HT1080 (cell line): Measurements from ENCODE around the gene SVIL. TPM values are rescaled to one million over a fixed set of nuclear protein-coding genes. Genes with fewer than 3 reads are reported as not detected.

ENCODE experiments used
- DNase-seq: peaks from one replicate; pipeline ENCODE4 v3.0.0-alpha.2; 2015; ENCODE audit warnings: low read depth
- polyA plus RNA-seq, 2 experiments: library from polyadenylated mRNA; depleted of rRNA; stranded (reverse); fragments of >200 nt; gene quantifications; 2 replicates each; pipeline ENCODE4 v1.2.3, GENCODE V29; 2015
- total RNA-seq: library from RNA; depleted of rRNA; stranded (reverse); fragments of >200 nt; shearing (Covaris generic); gene quantifications from 2 replicates; pipeline ENCODE4 v1.2.3, GENCODE V29; 2014; rRNA removed

Gene SVIL
- 8.0 and 8.2 TPM in 2 replicates for total RNA-seq
- polyA plus RNA-seq (2015; cell fraction: cytosol; rRNA removed): 1.8 TPM in 2 replicates
- 20.3 and 21.3 TPM in 2 replicates for polyA plus RNA-seq (2015; cell fraction: nucleus; rRNA removed)

- peak; percentile 52 for DNase-seq
Measured at GRCh38 chr10:29634764-29635625, at the start of gene SVIL. Gene SVIL, minus strand, starts transcription at chr10:29634971. Its CDS starts 79,913 bp downstream, at chr10:29555058.

DNA sequence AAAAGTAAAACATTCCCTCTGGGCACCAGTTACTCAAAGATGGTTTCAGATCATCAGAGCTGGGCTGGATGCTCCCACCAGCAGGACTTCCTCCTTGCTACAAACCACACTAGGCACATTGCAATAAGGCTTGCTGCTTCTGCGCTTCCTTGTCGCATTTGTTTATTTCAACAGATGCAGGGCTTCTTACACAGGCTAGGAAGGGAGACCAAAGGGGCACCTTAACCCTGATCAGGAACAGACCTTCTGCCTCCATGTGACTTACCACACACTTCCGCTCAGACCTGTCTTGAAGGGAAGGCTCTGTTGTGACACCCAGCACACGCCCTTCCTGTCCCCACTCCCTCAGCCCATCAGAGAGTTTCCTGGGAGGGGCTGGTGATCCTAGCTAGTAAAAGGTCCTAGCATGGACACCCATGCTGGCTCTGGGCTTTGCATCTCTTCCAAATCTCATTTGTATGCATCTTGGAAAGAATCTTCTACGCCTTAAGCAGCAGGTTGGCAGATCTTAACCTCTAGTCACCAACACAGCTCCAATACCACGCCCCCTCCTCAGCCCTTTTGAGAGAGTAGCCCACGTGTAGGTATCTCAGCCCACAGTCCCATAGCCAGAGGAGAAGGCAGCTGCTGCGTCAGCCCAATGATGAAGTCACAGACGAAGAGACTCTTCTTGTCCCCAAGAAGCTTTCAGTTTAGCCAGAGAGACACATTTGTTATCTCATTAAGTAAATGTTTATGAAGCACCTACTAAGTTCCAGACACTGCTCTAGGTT is 47.1 kb upstream of the SVIL start:
- peak; percentile 7 for DNase-seq

GRCh38 chr10:29680091-29680490 is 45.3 kb upstream of the SVIL start:
- DNase-seq: no peak

DNA sequence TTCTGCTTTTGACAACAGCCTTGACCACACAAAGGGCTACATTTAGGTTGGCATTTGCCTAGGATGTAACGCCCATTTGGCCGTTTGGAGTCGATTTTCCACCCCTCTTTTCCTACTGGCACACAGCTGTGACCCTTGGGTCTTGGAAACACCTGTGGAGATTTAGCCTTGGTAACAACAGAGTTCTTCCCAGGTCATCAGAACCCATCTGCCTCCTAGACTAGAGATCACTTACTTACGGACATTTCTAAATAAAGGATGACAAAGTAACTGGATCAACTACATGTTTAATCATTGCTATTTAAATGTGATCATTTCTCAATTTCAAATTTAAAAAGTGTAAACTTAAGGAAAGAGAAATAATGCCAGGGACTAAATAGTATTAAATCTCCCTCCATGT is 42.0 kb upstream of the SVIL start:
- no peak for DNase-seq

DNA sequence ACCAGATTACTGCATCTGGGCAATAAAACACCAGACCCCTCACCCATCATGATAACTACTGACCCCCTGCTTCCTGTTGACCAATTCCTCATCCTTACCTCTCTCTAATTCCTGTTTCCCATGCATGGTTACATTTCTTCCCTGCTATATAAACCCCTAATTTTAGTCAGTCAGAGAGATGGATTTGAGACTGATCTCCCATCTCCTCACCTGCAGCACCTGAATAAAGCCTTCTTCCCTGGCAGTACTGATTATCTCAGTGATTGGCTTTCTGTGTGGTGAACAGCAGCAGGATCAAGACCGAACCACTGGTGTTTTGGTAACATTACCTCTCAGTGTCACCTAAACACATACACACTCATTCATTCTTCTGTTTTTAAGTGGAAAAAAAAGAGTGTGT is 41.2 kb upstream of the SVIL start:
- DNase-seq: no peak

- no peak for DNase-seq
Measured at GRCh38 chr10:29671968-29672367, 37.2 kb upstream of the SVIL start.

GRCh38 chr10:29671228-29671780 is 36.5 kb upstream of the SVIL start:
- no peak for DNase-seq

DNA sequence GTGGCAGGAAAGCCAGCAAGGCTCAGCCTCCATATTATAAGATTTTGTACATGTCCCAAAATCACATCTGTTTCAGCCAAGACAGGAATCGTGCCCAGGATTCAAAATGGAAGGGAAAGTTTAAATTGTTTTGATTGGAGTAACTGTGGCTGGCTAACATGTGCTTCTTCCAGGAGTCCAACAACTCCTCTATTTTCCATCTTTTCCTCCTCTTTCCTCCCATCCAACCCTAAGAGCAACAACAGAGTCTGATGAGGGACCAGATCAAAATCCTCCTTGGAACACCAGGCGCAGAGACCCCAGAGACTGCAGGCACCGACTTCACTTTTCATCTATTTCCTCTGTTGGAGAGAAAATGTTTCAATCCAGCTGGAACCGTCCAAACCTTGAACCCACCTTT is 36.0 kb upstream of the SVIL start:
- no peak for DNase-seq

DNA sequence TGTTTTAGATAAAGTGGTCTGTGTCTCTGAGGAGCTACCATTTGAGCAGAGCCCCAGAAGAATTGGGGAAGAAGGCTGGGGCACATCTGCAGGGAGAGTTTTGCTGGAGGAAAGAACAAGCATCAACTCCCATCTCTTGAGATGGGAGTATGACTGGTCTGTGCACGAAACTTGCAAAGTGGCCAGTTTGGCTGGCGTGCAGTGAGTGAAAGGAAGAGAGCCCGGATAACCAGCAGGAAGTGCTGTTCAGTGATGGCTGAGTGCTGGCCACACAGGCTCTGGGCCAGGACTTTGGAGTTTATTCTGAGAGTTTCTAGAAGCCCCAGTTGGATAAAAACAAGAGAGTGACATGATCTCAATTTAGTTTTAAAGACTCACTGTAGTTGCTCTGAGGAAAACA is 34.4 kb upstream of the SVIL start:
- DNase-seq: no peak

DNA sequence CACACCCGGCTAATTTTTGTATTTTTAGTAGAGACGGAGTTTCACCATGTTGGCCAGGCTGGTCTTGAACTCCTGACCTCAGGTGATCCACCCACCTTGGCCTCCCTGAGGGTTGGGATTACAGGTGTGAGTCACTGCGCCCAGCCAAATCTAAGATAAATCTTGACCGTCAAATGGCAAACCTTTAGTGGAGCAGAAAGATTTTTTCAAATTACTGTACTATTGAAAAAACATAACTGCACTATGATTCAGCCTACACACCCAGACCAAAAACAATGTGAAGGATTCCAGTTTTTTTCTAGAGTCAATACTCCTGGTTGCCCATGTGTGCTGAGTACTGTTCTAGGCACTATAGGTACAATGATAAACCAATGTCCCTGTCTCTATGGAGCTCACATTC is 33.9 kb upstream of the SVIL start:
- DNase-seq: peak; percentile 54

GRCh38 chr10:29667191-29667590 is 32.4 kb upstream of the SVIL start:
- no peak for DNase-seq

GRCh38 chr10:29666201-29666600 is 31.4 kb upstream of the SVIL start:
- DNase-seq: no peak

GRCh38 chr10:29663718-29664117 is 28.9 kb upstream of the SVIL start:
- DNase-seq: no peak

DNA sequence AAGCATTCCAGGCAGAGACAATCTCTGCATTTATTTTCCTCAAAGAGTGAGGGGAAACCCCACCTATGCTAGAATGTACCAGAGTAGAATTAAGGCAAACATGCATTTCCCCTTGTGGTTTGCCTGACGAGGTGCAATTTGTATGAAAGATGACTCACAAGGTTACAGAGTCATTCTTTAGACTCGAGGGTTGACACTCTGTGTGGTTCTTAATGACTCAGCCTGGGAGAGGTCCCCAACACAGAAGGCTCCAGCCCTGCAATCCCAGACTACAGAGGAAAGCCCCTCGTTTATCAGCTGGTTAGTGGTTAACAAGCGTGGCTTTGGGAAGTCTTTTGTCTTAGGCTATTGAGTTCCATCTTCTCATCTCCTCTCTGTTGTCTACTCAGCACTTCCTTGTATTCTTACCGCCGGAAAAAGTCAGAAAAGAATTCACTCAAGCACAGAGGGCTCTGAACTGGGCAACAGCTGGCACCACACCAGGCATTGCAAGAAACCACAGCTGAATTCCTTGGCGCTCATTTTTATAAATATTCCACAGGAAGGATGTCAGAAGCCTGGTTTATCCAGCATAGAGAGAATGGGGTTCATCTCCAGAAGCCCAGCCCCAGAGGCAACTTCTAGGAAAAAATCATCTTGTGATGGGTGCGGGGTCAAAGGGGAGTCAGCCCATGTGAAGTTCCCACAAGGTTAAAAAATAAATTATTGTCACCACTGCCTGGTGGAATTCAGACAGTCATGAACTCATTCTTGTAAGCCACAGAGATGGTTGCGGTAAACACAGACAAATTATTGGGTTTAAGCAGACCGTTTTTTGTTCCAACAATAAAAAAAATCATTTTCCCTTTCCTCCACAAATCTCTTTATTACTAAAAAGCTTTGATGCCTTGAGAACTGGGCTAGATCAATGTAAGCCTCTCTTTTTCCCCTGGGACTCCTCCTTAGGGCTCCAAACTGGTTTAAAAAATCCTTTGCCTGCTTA is 24.5 kb upstream of the SVIL start:
- peak; percentile 100 for DNase-seq

DNA sequence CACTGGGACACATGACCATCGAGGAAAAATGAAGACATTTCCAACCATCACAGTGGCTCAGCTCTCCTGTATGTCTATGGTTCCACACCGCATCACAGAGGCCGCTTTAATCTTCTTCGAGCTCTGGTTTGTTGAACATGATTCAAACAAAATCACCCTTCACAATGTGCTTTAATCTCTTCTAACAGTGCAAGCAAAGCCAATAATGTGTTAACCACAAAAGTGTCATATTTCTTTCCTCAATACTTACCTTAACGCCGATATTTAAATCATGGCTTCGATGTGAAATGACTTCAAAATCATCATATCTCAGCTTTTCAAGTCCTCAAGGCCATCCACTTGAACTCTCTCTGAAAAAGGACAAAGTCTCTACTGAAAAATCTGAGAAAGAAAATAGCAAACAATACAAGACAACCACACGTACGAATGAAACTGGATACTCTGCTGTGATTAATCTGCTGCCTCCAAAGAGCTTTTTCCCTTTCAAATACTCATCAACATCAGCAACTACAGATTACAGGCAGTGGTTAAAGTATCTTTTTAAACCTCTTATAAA is 23.0 kb upstream of the SVIL start:
- no peak for DNase-seq

- no peak for DNase-seq
Measured at GRCh38 chr10:29656451-29656992, 21.8 kb upstream of the SVIL start.

DNA sequence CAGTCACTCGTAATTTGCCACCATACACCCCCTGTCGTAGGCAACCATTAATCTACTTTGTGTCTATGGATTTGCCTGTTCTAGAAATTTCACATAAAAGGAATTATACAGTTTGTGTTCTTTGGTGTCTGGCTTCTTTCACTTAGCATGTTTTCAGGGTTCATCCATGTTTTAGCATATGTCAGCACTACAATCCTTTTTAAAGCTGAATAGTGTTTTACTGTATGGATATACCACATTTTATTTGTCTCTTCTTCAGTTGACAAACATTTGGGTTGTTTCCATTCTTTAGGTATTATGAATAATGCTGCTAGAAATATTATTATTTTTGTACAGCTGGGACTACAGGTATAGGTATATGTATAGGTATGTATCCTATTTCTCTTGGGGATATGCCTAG is 17.4 kb upstream of the SVIL start:
- DNase-seq: no peak

- DNase-seq: no peak
Measured at GRCh38 chr10:29651767-29652166, 17.0 kb upstream of the SVIL start.

DNA sequence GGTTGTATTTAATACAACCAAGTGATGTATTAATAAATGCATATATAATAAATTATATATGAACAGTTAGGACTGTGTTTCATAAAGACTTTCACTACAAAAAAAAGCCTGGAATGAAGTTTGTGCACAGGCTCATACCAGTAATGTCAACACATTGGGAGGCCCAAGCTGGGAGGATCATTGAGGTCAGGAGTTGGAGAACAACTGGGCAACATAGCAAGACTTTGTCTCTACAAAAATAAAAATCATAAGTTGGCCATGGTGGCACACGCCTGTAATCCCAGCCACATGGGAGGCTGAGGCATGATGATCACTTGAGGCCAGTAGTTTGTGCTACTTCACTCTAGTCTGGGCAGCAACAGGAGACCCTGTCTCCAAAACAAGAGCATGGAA is 15.8 kb upstream of the SVIL start:
- no peak for DNase-seq
